ENCODE results near the gene PHETA1.

GRCh38 chr12:111327474-111327873 lies 41.4 kb downstream of the PHETA1 start:
- TF ChIP-seq CTCF (IDR thresholded peaks at IDR 0.05) (no peak), POLR2A (IDR thresholded peaks at IDR 0.05) (no peak)

All from uterus (tissue), 2 donors.